GM18951 (cell line): Measurements from ENCODE around the gene RNF115.
"Not testable (repeated sequence)": the region's sequence is repeated elsewhere in the genome, so short reads cannot be mapped to it uniquely, and the experiment has no call there.

ENCODE experiments used
- POLR2A ChIP-seq: IDR thresholded peaks from 4 replicates; pipeline ENCODE4 v1.6.1; 2011; ENCODE audit warnings: mild to moderate bottlenecking; ENCODE audit not compliant: insufficient read length, insufficient read depth; ENCODE audit errors: extremely low read depth
- in situ Hi-C: fragments of 300-500 bp; cut with MboI; formaldehyde crosslinking; loops from one replicate; pipeline ENCODE4 v1.12.0; 2022; ENCODE audit warnings: low sequenced_read_pairs, mixed read lengths, inconsistent platforms; ENCODE audit not compliant: unreplicated experiment

RNF115 gene

DNA sequence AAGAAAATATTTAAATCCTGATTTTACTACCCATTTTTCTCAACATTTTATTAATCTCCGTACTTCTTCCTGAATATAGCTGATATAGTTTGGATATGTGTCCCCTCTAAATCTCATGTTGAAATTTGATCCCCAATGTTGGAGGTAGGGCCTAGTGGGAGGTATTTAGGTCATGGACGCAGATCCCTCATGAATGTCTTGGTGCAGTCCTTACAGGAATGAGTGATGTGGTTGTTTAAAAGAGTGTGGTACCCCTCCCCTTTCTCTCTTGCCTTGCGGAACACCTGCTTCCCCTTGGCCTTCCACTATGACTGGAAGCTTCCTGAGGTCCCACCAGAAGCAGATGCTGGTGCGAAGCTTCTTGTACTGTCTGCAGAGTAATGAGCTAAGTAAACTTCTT, 17.5 kb downstream of the RNF115 start:
- TF ChIP-seq POLR2A, result no peak
- in situ Hi-C loops, result no loop called here

DNA sequence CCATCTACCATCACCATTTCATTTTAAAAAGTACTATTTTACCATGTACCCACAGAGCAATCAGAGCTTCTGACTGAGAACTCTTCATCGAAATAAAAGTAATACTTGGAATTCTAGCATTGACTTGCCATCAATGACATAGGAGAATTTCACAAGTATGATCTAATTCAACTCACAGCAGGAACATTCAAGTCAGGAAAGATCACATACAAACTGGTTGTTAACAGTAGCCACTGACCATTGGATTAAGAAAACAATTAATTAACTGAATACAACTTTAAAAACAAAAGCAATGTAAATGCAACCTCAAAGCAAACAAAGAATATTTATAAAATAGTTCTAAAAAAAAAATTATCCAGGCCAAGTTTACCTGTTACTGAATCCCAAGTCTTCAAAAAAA, 18.8 kb downstream of the RNF115 start:
- no peak for TF ChIP-seq POLR2A

GRCh38 chr1:145804235-145805045, 19.5 kb downstream of the RNF115 start:
- TF ChIP-seq POLR2A, result no peak
- in situ Hi-C loops, result no loop called here

More for the DNA sequence above, 18.8 kb downstream of the RNF115 start:
- in situ Hi-C loops, result no loop called here

DNA sequence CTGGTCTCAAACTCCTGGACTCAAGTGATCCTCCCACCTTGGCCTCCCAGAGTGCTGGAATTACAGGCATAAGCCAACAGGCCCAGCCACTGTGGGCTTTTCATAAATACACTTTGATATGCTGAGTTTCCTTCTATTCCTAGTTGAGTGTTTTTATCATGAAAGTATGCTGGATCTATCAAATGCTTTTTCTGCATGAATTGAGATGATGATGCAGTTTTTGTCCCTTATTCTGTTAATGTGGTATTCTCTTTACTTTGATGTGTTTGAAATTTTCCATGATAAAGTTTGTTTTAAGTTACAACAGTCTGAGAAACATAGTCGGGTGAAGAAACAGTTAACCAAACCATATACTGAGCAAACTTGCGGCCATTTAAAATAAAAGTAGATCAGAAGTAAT, 24.1 kb downstream of the RNF115 start:
- in situ Hi-C loops, result no loop called here
- TF ChIP-seq POLR2A, result no peak

DNA sequence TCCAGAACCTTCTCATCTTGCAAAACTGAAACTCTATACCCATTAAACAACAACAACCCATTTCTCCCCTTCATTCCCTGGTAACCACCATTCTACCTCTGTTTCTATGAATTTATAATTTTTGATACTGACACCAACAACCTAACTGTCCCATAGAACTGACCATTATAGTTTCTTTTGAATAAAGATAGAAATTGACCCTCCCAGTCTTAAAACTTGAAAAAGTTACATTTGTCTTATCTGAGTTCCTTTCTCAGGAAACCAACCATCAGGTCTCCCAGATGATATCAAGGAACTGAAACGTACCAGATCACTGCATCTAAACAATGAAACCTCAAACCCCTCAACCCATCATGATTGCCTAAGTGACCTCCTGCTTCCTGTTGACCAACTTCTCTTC, 27.1 kb downstream of the RNF115 start:
- no peak for TF ChIP-seq POLR2A
- in situ Hi-C loops, result no loop called here

DNA sequence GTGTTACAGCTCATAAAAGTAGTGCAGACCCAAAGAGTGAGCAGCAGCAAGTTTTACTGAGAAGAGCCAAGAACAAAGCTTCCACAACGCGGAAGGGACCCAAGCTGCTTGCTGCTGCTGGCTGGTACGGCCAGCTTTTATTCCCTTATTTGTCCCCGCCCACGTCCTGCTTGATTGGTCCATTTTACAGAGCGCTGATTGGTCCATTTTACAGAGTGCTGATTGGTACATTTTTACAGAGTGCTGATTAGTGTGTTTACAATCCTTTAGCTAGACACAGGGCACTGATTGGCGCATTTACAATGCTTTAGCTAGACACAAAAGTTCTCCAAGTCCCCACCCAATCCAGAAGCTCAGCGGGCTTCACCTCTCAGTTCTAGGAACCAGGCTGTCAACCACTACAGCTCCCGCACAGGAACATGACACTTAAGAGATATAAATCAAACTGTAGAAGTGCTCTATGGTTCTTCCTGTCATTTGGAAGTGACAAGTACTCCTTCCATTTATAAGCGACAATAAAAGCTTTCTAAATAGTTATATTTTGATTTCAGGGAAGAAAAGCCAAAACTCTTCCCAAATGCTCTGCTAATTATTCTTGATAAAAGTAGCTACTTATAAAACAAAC, 28.5 kb downstream of the RNF115 start:
- no peak for TF ChIP-seq POLR2A
- in situ Hi-C loops, result no loop called here

DNA sequence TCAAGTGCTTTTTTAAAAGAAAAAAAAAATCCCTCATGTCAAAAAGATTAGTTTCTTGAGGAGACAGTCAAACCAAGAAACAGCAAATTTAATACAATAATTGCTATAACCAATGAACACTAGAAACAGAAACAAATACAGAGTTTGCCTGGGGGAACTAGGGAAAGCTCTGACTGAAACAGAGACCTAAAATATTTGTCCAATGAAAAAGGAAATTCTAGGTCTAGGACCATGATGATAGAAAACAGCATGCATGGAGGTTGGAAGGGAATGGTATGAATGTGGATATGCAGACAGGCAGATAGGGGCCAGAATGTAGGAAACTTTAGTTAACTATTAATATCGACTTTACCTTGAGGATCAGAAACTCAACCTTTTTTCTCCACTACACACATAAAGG, 31.4 kb downstream of the RNF115 start:
- in situ Hi-C loops, result no loop called here
- TF ChIP-seq POLR2A, result no peak

DNA sequence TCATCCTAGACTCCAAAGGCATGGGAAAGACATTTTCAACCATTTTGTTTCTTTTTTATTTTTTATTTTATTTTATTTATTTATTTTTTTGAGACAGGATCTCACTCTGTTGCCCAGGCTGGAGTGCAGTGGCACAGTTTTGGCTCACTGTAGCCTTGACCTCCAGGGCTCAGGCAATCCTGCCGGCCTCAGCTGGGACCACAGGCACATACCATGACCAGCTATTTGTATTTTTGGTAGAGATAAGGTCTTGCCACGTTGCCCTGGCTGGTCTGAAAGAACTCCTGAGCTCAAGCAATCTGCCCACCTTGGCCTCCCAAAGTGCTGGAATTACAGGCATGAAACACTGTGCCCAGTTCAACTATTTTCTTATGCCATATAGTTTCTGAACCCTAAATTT, 32.0 kb downstream of the RNF115 start:
- in situ Hi-C loops, result not testable (repeated sequence)

DNA sequence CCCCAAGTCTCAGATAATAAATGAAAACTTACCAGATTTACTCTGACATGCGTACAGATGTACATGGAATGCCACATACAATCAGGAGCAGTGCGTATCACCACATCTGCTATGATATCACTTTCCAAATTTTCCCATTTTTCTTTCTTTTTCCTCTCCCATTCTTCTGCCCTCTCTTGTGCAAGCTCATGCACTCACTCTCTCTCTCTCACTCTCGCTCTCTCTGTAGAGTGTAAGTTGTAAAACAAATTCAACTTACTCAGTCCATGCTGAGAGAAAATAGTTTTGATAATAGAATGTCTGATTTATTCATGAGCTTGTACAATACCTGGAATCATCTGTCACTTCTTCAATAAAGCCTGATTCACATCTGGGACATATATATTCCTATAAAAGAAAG, 35.3 kb downstream of the RNF115 start:
- no peak for TF ChIP-seq POLR2A
- in situ Hi-C loops, result no loop called here

- in situ Hi-C loops, result no loop called here
- no peak for TF ChIP-seq POLR2A
These were observed 37.6 kb downstream of the RNF115 start for GRCh38 chr1:145786271-145786670.

DNA sequence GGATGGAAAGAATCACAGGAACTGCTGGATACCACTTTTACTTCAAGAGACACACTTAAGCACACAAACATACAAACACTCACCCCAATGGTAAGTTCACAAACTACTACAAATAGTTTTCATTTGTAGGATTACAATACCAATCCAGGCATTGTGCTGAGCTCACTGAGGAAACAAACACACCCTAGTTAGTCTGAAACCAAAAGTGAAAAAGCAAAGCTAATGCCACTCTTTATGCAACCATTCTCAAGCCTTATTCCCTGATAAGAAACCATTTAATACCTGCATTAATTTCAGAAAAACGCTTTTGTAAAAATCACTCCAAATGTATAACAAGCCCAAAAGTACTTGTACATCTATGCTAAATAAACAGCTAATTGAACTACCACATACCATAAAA, 38.3 kb downstream of the RNF115 start:
- in situ Hi-C loops, result no loop called here
- TF ChIP-seq POLR2A, result no peak

DNA sequence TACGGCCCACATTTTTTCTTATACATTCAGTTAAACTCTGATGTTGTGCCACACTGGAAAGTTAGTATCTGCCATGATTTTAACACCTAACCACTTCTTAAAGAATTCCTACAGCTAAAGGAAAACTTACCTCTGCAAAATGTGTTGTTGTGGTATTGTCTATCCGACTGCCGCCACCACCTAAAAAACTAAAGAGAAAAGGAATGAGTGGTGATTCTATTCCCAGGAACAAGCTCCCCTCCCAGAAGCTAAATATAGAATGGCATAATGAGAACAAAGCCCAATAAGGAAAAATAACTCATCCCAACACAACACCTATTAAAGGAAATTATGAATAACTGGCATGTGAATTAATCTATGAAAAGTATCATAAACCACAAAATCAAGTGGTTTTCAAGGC, 39.5 kb downstream of the RNF115 start:
- TF ChIP-seq POLR2A, result no peak

DNA sequence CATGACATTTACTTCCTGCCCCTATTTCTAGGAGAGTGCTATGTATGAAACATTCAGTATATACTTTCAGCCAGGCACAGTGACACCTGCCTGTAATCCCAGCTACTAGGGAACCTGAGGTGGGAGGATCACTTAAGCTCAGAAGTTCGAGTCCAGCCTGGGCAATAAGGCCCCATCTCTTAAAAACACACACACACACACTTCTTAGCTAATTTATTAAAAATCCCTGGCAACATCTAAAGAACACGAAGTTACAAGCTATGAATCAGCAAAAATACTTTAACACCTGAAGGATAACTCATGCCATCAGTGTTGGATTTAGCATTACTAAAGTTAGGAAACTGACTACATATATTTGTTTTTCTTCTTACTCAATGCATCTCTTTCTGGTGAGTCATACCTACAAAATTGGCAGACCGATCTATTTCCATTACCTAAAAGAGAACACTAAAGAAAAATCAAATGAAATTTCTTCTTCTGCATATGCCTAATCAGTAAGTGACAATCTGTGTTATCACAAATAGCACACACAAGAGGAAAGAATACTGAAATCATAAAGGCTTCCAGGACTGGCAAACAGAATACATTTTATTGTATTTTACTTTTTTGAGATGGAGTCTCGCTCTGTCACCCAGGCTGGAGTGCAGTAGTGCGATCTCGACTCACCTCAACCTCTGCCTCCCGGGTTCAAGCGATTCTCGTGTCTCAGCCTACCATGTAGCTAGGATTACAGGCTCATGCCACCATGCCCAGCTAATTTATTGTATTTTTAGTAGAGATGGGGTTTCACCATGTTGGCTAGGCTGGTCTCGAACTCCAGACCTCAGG, 41.4 kb downstream of the RNF115 start:
- in situ Hi-C loops, result no loop called here
- TF ChIP-seq POLR2A, result no peak

More for the DNA sequence above, 39.5 kb downstream of the RNF115 start:
- in situ Hi-C loops, result no loop called here
